ENCODE data around the gene SLC6A20.

SLC6A20 gene

DNA sequence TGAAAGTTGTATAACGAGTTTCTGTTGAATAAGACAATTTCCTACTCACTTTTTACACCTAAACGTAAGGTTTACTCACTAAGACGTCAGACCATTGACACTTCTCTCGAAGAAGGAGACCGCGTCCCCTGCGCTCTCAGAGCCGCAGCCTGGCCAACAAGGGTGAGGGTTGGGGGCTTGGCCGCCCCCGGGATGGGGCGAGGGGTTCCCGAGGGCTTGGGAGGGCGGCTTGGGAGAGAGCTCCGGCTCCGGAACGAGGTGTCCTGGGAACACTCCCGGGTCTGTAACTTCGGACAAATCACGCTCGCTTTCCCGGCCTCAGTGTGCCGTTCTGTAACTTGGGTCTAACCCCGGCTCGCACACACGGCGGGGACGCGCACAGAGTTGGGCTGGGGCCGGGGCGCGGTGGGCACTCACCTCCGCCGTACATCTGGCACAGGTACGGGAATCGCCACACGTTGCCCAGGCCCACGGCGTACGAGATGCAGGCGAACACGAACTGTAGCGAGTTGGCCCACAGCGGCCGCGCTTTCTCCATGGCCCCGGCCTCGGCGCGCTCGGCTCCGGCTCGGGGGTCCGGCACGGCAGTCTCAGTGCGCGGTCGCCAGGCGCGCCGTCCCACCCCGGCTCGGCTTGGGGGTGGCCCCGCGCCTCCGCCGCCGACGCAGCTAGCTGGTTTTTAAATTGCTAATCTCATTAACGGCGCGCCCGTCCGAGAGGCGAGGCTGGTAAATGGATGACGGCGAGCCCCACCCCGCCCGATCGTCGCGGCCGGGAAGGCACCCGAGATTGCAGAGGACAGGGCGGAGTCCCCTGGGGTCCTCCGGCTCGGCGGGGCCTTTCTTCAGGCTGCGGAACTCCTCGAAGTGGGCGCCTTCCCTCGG, at the start of gene SLC6A20:
Gene SLC6A20 (minus strand): TSS at position 655 of the 884 bp plus-strand sequence. CDS start 117 bp downstream, at position 538.
- no peak for DNase-seq (ENCODE audit: low read depth, low spot score)

GRCh38 chr3:45844616-45845015, 48.3 kb upstream of the SLC6A20 start:
- DNase-seq (ENCODE audit: low read depth, low spot score): no peak

DNA sequence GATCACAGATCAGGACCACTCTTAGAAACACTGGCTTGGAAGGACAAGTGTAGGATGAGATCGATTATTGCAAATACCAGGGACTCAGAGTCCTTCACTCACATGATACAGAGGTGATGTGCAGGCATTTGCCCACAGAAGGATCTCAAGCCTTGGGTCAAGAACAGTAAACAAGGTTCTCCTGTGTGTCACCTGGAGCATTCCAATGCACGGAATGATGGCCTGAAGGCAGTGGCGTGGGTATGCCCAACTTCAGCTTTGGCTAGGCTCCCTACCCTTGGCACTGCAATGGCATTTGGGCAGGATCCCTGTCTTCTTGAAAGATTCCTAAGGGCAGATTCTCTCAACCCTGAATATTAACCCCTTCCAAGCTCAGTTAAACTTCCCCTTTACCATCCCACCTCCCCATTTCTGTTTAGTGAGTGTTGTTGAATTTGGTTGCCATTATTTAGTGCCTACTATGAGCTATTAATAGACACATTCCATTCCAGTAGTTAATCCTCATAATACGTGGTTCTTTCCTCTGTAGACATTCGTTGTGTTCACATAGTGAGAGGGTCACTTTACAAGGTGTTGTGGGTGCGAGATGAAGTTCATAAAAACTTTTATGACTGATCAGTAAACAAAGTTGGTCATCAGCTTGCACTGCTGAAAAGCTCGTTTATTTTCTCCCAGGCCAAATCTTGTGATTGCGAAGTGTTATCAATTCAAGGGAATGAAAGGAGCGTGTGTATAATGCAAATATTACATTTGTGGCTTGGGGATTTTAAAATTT, 46.7 kb upstream of the SLC6A20 start:
- no peak for DNase-seq (ENCODE audit: low read depth, low spot score)

DNA sequence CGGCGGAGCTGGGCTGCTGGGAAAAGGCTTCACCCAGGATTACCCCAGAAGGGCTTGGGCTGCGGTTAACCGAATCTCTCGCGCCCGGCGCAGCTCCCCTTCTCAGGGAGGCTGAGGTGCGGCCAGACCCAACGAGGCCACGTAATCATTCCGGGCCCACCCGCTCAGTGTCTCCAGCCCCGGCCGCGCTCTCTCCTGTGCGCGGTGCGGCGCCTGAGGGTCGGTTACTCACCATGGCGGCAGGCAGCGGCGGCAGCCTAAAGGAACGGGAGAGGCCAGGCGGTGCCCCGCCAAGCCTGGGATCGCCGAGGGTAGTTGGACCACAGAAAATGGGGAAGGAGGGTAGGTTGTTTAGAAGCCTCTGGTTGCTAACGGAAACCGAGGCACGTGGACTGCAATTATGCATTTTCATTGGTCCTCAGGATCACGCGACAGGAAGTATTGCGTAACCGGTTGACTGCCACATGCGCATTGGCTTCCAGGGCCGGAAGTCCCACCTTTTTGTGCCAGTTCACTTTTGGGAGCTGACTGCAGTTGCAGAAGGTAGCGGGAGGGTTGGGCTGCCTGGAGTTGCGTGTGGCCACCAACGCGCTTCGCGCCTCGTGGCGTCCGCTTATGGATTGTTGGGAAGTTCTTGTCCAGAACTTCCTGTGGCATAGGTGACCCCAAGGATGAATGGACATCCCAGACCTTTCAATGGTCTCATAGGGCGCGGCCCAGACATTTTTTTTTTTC, 45.6 kb upstream of the SLC6A20 start, which contains the start of gene LZTFL1:
Gene LZTFL1 (minus strand): TSS at position 363 of the 735 bp plus-strand sequence. CDS start 128 bp downstream, at position 235.
- peak; percentile 76 for DNase-seq (ENCODE audit: low read depth, low spot score)

DNA sequence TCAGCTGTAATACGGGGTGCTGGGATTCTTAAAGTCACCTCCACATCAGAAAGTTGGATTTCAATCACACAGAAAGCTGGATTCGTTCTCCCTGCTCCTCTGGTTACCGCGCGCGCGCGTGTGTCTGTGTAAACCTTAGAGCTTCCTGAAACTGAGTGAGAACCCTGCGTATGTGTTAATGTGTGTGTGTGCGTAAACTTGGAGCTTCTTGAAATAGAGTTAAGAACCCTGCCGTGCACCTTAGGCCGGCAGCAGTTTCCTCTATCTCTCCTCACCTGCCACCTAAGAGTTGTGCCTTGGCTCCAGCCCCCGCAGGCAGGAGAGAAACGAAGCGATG, 45.1 kb upstream of the SLC6A20 start:
- DNase-seq (ENCODE audit: low read depth, low spot score): no peak

DNA sequence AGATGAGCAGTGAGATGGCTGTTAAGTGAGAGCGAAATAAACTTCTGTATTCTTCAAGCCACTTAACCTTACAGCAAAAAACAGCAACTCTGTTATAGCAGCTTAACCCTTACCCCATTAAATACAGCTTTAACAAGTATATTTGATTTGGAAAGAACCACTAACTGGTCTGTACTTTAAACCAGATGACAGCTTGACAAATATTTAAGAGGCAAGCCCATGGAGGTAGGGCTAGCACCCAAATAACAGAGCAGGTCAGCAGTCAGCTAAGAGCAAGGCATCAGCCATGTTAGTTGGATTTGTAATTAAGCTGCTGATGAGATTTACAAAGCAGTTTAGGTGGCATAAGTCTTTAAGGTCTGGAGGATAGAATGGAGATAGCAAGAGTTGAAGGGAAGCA, 42.1 kb upstream of the SLC6A20 start:
- DNase-seq (ENCODE audit: low read depth, low spot score): no peak

DNA sequence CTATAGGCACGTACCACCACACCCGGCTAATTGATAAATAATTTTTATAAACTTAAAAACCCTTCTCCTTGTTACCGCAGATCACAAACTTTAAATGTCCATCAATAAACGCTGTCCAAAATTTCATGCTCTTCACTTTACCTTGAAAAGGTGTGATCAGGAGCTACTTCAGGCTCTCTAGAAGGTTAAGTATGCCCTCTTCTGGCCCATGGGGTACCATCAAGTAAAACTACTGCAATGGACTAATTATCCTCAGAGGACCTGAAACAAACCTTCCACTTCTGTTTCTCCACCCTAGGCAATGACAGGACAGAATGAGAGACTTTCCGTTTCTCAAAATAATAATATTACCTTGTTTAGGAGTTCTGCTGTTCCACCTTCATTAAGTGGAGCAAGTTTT, 36.4 kb upstream of the SLC6A20 start:
- DNase-seq (ENCODE audit: low read depth, low spot score): no peak

GRCh38 chr3:45830121-45830520, 33.8 kb upstream of the SLC6A20 start:
- DNase-seq (ENCODE audit: low read depth, low spot score): no peak

DNA sequence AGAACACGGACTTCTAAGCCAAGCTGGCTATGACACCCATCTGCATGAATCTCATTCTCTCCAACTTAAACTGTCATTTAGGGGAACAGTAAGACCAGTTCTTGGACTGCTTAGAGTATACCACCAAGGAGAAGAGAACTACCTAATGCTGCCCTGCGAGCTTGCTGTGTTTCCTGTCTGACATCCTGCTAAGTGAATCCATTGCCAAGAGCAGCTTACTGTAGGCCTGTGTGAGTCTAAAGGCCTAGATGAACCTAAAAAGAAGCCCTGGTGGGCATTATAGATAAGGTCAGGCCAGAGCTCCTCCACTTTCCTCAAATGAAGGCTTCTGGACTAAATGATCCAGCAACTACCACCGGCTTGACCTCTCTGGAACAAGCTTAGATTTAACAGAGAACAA, 30.6 kb upstream of the SLC6A20 start:
- DNase-seq (ENCODE audit: low read depth, low spot score): no peak

- DNase-seq (ENCODE audit: low read depth, low spot score): no peak
Observed at GRCh38 chr3:45826321-45826720, 30.0 kb upstream of the SLC6A20 start.

DNA sequence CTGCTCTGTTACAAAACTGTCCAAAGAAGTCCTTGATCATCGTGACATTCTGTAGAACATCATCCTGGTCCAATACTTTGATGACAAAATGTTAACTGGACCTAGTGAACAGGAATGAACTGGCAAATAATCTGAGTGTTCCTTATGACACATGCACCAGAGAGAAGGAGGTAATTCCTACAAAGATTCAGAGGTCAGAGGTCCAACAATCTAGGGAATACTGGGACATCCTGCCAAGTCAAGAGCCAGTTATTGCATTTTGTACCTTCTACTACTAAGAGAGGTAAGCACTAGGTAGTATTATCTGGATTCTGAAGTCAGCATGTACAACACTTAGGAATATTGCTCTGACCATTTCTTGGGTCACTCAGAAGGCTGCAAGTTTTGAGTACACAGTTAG, 24.8 kb upstream of the SLC6A20 start:
- DNase-seq (ENCODE audit: low read depth, low spot score): no peak

DNA sequence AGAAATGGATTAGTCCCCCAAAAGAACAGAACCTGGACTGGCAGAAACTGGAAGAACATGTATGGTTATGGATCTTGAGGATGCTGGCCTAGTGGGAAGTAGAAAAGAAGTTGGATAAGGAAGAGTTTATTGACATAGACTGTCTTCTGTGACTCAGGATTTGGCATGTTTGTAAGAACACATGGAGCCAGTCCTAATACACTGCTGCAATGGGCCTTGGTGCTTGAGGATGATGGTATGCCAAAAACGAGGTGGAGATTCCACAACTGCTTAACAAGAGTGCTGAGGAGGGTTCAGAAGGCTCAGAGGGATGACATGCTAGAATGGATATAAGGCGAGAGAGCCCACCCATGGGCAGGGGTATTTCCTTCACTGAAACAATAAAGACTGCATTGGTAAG, 23.2 kb upstream of the SLC6A20 start:
- no peak for DNase-seq (ENCODE audit: low read depth, low spot score)

DNA sequence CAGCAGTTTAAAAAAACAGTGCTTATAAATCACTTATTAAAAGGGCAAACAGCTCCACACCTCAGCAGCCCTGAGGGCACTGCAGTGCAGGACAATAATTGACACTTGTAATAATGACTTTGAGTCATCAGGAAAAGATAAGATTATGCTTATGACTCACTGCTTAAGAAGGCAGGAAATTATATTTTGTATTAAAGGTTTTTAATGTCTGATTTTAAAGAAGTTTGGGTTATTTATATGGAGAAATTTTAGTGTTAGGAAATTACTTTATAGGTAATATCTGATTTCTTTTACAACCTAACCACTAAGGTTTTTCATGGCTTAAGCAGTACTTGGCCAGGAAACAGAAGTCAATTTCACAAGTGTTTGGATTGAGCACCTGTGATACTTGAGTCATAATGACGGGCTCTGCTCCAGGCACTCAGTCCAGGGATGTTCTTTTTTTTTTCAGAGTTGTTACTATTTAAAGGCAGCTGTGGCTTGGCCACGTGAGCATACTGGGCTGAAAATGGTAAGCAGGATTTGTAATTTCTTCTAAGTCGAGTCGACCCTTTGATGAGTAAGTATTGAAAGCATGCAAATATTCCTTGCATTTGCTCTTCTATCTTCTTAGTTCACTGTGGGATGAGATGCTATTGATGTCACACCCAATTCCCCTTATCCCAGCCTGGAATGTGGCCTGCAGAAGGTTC, 21.6 kb upstream of the SLC6A20 start:
- DNase-seq (ENCODE audit: low read depth, low spot score): no peak

- DNase-seq (ENCODE audit: low read depth, low spot score): no peak
Observed at GRCh38 chr3:45816544-45816943, 20.2 kb upstream of the SLC6A20 start.

- no peak for DNase-seq (ENCODE audit: low read depth, low spot score)
Observed at GRCh38 chr3:45814322-45814721, 18.0 kb upstream of the SLC6A20 start.

- DNase-seq (ENCODE audit: low read depth, low spot score): no peak
Observed at GRCh38 chr3:45807681-45808540, 11.6 kb upstream of the SLC6A20 start.

DNA sequence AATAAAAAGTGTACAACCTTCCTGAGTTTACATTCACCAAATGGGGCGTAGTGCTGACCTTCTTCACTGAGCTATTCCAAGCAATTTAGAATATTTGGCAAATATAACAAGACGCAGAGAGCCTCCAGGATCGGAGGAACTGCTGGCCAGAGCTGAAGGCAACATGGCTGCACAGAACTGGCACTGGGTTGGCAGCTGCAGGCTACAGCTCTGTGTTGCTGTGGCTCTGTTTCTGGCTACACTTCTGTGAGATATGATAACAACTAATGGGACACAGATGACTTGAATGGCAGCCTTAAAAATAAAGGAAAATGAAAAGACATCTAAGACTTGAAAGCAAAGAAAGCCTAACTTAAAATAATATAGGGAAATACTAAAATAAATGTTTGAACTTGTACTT, 10.8 kb upstream of the SLC6A20 start:
- DNase-seq (ENCODE audit: low read depth, low spot score): no peak

- DNase-seq (ENCODE audit: low read depth, low spot score): no peak
Observed at GRCh38 chr3:45806072-45806471, 9.7 kb upstream of the SLC6A20 start.

- DNase-seq (ENCODE audit: low read depth, low spot score): no peak
Observed at GRCh38 chr3:45803252-45803935, 7.1 kb upstream of the SLC6A20 start.

- DNase-seq (ENCODE audit: low read depth, low spot score): no peak
Observed at GRCh38 chr3:45802146-45802545, 5.8 kb upstream of the SLC6A20 start.

Measured in activated CD4-positive, CD25-positive, alpha-beta regulatory T cell treated with anti-CD3 and anti-CD28 coated beads, Interleukin-2, amount 50 U/mL, for 16 hours (primary cell).